ENCODE results near the gene DBH. TPM values are rescaled to one million over a fixed set of nuclear protein-coding genes. Genes with fewer than 3 reads are reported as not detected.

DBH gene
- total and polyA plus RNA-seq, 2 of the 13 experiments (the other 11 are each of a cell fraction or from before 2014, with no cell fraction given) = not detected

DNA sequence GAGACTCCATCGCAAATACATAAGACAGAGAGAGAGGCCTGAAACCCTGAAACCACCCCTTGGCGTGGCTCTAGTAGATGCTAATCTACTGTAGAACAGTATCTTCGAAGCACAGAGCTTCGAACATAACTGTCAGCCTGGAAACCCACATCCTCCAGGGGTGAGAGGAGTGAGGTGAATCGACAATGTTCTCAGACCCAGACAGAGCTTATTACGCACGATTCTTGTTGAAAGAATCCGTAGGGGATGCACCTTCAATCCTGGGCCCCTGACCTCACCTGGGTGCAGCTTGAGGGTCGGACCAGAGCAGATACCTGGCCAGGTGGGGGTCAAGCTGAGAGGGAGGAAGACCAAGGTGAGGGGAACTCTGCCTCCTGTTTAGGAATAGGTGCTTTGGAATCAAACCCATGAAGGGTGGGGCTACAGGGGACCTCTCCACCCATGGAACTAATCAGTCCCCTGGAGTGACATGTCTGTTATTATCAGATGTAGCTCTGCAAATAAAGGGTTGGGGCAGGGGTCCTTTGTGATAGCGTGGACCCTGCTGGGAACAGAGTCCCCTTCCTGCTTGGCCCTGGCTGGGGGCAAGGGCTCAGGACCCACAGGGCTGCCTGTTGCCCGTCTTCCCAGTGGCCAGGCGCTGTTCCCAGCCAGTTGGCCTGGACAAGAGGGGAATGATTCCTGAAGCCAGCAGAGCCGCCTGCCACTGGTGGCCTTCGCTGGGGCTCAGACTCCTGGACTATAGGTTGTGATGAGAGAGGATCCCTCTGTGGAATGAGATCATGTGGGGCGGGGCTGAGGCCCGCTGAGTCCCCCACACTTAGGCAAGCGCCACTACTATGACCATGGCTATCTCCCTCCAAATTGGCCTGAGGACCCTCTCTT, 41.2 kb downstream of the DBH start:
- Histone ChIP-seq H3K9ac (ENCODE audit: insufficient read depth, low read depth, low read length) (no peak overlapping the region), H4K20me1 (ENCODE audit: insufficient read depth, low read length) (0 out of 2 replicates have a peak, but pooled peaks cover 2% of the 10 kb centered on the region), H3K4me1 (ENCODE audit: insufficient read depth, low read length) (no peaks in the 10 kb centered on the region), H3K27ac (ENCODE audit: extremely low read length, insufficient read depth, low read length) (no peak overlapping the region), H3K36me3 (replicated peaks in 1 of 2; ENCODE audit: control insufficient read depth in 1 of 2, insufficient read depth in 2 of 2, low read length in 2 of 2) (peaks cover 6 to 12% of the 10 kb centered on the region in 2 experiments; a peak in 4 of 5 replicates), H3K79me2 (ENCODE audit: insufficient read depth, low read length) (no peaks in the 10 kb centered on the region), H3K9me3 (ENCODE audit: low read length) (no peaks in the 10 kb centered on the region), H3K4me3 (replicated peaks in 1 of 3; ENCODE audit: insufficient read depth in 1 of 3, low read depth in 2 of 3, low read length in 3 of 3) (no peak overlapping the region), H2AFZ (ENCODE audit: low read length) (no peak overlapping the region), H3K27me3 (ENCODE audit: control insufficient read depth in 1 of 2, insufficient read depth in 2 of 2, low read length in 2 of 2) (no peaks in the 10 kb centered on the region), H3K4me2 (ENCODE audit: low read depth, low read length) (no peak overlapping the region)
- ATAC-seq = no peak
- ChIA-PET CTCF (ENCODE audit: low intra/inter-chr PET ratio, low total read pairs) (no interaction called here), POLR2A (no interaction called here)
- TF ChIP-seq ZKSCAN5 (CRISPR knock-in tag; IDR thresholded peaks at IDR 0.05) (no peak), ELF3 (CRISPR knock-in tag; IDR thresholded peaks at IDR 0.05) (no peak), SMARCE1 (IDR thresholded peaks at IDR 0.05; ENCODE audit: borderline replicate concordance) (no peak), MXI1 (IDR thresholded peaks at IDR 0.05; ENCODE audit: borderline replicate concordance, low read depth, low read length) (no peak), LCORL (IDR thresholded peaks at IDR 0.05) (no peak), LCORL (CRISPR knock-in tag; IDR thresholded peaks at IDR 0.05) (no peak), REST (IDR thresholded peaks at IDR 0.05; ENCODE audit: borderline replicate concordance in 1 of 2, low read depth in 1 of 2, low read length in 2 of 2) (no peak), SP140L (CRISPR knock-in tag; IDR thresholded peaks at IDR 0.05; ENCODE audit: borderline replicate concordance) (no peak), SMAD1 (CRISPR knock-in tag; IDR thresholded peaks at IDR 0.05; ENCODE audit: borderline replicate concordance, low read depth) (no peak), KAT2B (IDR thresholded peaks at IDR 0.05; ENCODE audit: borderline replicate concordance, low read depth, low read length) (no peak), ZNF124 (CRISPR knock-in tag; IDR thresholded peaks at IDR 0.05) (no peak), ZNF704 (CRISPR knock-in tag; IDR thresholded peaks at IDR 0.05; ENCODE audit: borderline replicate concordance) (no peak), SALL1 (CRISPR knock-in tag; IDR thresholded peaks at IDR 0.05) (no peak)
- TF ChIP-seq, protein P1, sequence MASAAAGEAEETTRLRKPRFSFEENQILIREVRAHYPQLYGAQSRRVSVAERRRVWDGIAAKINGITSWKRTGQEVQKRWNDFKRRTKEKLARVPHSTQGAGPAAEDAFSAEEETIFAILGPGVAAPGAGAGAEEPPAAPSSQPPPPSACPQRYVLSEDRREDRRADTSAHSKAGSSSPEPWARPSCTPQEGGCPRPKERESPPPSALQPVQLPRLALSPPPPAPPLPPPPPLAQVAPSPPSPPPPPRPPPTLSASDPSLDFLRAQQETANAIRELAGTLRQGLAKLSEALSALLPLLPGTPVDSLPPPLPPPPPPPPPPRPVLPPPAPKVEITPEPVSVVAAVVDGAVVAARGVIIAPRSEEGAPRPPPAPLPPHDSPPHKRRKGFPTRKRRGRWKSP (CRISPR knock-in tag; IDR thresholded peaks at IDR 0.05) = no peak
- no peak for FAIRE-seq
- 94% methylated on average over 9 of the region's 17 CpGs for WGBS (ENCODE audit: low lambda C conversion rate)
- in situ Hi-C loops (cut with HindIII; ENCODE audit: extremely low pct_ligation_motif_present, low pct_unique_long_range_greater_than_20kb) = no loop called here
- DNase-seq (ENCODE audit: low spot score) = no peak
- intact Hi-C loops (cut with micrococcal nuclease; ENCODE audit: unreplicated experiment) = no loop called here
- BruUV-seq (replicated peaks) = no TSS peak

All from HepG2 (cell line).